Neural cell (in vitro differentiated cells): Measurements from ENCODE around the gene PHACTR3. TPM values are rescaled to one million over a fixed set of nuclear protein-coding genes. Genes with fewer than 3 reads are reported as not detected.

Experiments used
- H2AFZ ChIP-seq: fragments of 200-600, 300-800 bp; sonication (generic), shearing (Covaris generic); 2 replicates; pipeline ENCODE4 v1.6.0; 2014; ENCODE audit warnings: low read depth, mild to moderate bottlenecking, antibody characterized with exemption, low read length, moderate library complexity
- H3F3A ChIP-seq: fragments of 200-600 bp; shearing (Covaris generic); 2 replicates; pipeline ENCODE4 v1.6.1; 2016; ENCODE audit warnings: mild to moderate bottlenecking, moderate library complexity, mixed read lengths, antibody characterized with exemption, low read length; ENCODE audit not compliant: insufficient read depth, poor library complexity, severe bottlenecking
- H3K27ac ChIP-seq: fragments of 200-600, 300-800 bp; sonication (generic), shearing (Covaris generic); 2 replicates; pipeline ENCODE4 v1.5.1; 2014; ENCODE audit warnings: mild to moderate bottlenecking, low read length, moderate library complexity
- H3K27me3 ChIP-seq: fragments of 300-800, 200-600 bp; sonication (generic), shearing (Covaris generic); 2 replicates; pipeline ENCODE4 v1.6.0; 2014; ENCODE audit warnings: mild to moderate bottlenecking, low read depth, low read length, moderate library complexity; ENCODE audit not compliant: insufficient read depth
- H3K36me3 ChIP-seq: fragments of 300-800, 200-600 bp; sonication (generic), shearing (Covaris generic); 2 replicates; pipeline ENCODE4 v1.5.1; 2014; ENCODE audit warnings: mild to moderate bottlenecking, antibody characterized with exemption, low read length, moderate library complexity; ENCODE audit not compliant: insufficient read depth
- H3K4me2 ChIP-seq: fragments of 300-800, 200-600 bp; sonication (generic), shearing (Covaris generic); 2 replicates; pipeline ENCODE4 v1.6.0; 2014; ENCODE audit warnings: mild to moderate bottlenecking, low read length
- H3K4me3 ChIP-seq: fragments of 300-800, 200-600 bp; sonication (generic), shearing (Covaris generic); 2 replicates; pipeline ENCODE4 v1.5.1; 2014; ENCODE audit warnings: mild to moderate bottlenecking, low read length, moderate library complexity
- H3K79me2 ChIP-seq: fragments of 200-600 bp; shearing (Covaris generic); replicated peaks from 2 replicates; pipeline ENCODE4 v1.6.0; 2014; ENCODE audit warnings: mild to moderate bottlenecking, low read length, moderate library complexity; ENCODE audit not compliant: insufficient read depth
- H3K9ac ChIP-seq: fragments of 300-800, 200-600 bp; sonication (generic), shearing (Covaris generic); 2 replicates; pipeline ENCODE4 v1.6.1; 2016; ENCODE audit warnings: mild to moderate bottlenecking, low read length, mixed read lengths
- H3K9me2 ChIP-seq: fragments of 200-600 bp; shearing (Covaris generic); 2 replicates; pipeline ENCODE4 v1.6.1; 2016; ENCODE audit warnings: mild to moderate bottlenecking, low read length, mixed read lengths; ENCODE audit not compliant: insufficient read depth
- H3K9me3 ChIP-seq: fragments of 200-600, 300-800 bp; sonication (generic), shearing (Covaris generic); 2 replicates; pipeline ENCODE4 v1.6.1; 2016; ENCODE audit warnings: mild to moderate bottlenecking, mixed run types, low read length, moderate library complexity, mixed read lengths
- H4K20me1 ChIP-seq: fragments of 200-600 bp; shearing (Covaris generic); 2 replicates; pipeline ENCODE4 v1.6.1; 2016; ENCODE audit warnings: mild to moderate bottlenecking, mixed run types; ENCODE audit not compliant: insufficient read depth
- CTCF ChIP-seq: fragments of 450-650 bp; IDR thresholded peaks from 2 replicates; pipeline ENCODE4 v1.5.1; 2014; ENCODE audit warnings: antibody characterized with exemption, mild to moderate bottlenecking, moderate library complexity; ENCODE audit not compliant: poor library complexity, severe bottlenecking
- EP300 ChIP-seq: fragments of 450-650 bp; conservative IDR thresholded peaks from 2 replicates; pipeline ENCODE4 v1.6.1; 2014; ENCODE audit warnings: antibody characterized with exemption, mild to moderate bottlenecking, moderate library complexity; ENCODE audit not compliant: poor library complexity, severe bottlenecking
- EZH2 ChIP-seq: fragments of 200-600, 300-800 bp; shearing (Covaris generic), sonication (generic); IDR thresholded peaks from 2 replicates; pipeline ENCODE4 v1.6.1; 2014; ENCODE audit warnings: antibody characterized with exemption, low read length, borderline replicate concordance, mild to moderate bottlenecking; ENCODE audit not compliant: insufficient read depth, poor library complexity, severe bottlenecking
- MXI1 ChIP-seq: fragments of 450-650 bp; conservative IDR thresholded peaks from 2 replicates; pipeline ENCODE4 v1.6.1; 2014; ENCODE audit warnings: antibody characterized with exemption, mild to moderate bottlenecking; ENCODE audit not compliant: poor library complexity, severe bottlenecking
- POLR2AphosphoS5 ChIP-seq: IDR thresholded peaks from 2 replicates; pipeline ENCODE4 v1.6.1; 2012
- RAD21 ChIP-seq: fragments of 450-650 bp; conservative IDR thresholded peaks from 2 replicates; pipeline ENCODE4 v1.6.1; 2014; ENCODE audit warnings: antibody characterized with exemption, mild to moderate bottlenecking, moderate library complexity
- SMC3 ChIP-seq: fragments of 450-650 bp; conservative IDR thresholded peaks from 2 replicates; pipeline ENCODE4 v1.6.1; 2014; ENCODE audit warnings: antibody characterized with exemption, mild to moderate bottlenecking, moderate library complexity; ENCODE audit not compliant: poor library complexity
- TAF1 ChIP-seq: IDR thresholded peaks from 2 replicates; pipeline ENCODE4 v1.6.1; 2012; ENCODE audit warnings: low read depth
- polyA plus RNA-seq: library from polyadenylated mRNA; depleted of rRNA; stranded (reverse); fragments of >200 nt; gene quantifications from 2 replicates; pipeline ENCODE4 v1.2.3, GENCODE V29; 2014
- TF ChIP-seq, protein P1 (sequence below): IDR thresholded peaks from 2 replicates; pipeline ENCODE4 v1.6.1; 2012; ENCODE audit warnings: borderline replicate concordance

PHACTR3 gene
- polyA plus RNA-seq, 1 donor from 2014 or later = 1.3 TPM

DNA sequence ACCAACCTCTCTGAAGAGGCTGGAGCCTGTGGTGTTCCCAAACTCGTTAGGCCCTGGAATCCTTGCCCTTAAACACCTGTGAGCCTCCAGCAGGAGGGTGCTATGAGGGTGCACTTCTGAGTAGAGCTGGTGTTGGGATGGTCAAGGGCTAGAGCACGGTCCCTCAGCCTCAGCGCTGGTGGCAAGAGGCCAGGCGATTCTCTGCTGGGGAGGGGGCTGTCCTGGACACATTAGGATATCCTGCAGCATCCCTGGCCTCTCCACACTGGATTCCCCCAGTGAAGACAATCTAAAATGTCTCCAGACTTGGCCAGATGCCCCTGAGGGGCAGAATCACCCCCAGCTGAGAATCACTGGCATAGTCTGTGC, 171.3 kb downstream of the PHACTR3 start:
- peaks cover 11% of the 10 kb centered on the region for H3K9me3 ChIP-seq
- H3K4me3 ChIP-seq = no peak overlapping the region
- H3K9ac ChIP-seq = no peak overlapping the region
- no peak overlapping the region for H3K27ac ChIP-seq
- H3K9me2 ChIP-seq = no peaks in the 10 kb centered on the region
- H2AFZ ChIP-seq = no peak overlapping the region
- no peak overlapping the region for H3K4me2 ChIP-seq
- no peaks in the 10 kb centered on the region for H3K79me2 ChIP-seq
- H3F3A ChIP-seq = no peaks in the 10 kb centered on the region
- no peak for TF ChIP-seq POLR2AphosphoS5
- TF ChIP-seq, protein P1, sequence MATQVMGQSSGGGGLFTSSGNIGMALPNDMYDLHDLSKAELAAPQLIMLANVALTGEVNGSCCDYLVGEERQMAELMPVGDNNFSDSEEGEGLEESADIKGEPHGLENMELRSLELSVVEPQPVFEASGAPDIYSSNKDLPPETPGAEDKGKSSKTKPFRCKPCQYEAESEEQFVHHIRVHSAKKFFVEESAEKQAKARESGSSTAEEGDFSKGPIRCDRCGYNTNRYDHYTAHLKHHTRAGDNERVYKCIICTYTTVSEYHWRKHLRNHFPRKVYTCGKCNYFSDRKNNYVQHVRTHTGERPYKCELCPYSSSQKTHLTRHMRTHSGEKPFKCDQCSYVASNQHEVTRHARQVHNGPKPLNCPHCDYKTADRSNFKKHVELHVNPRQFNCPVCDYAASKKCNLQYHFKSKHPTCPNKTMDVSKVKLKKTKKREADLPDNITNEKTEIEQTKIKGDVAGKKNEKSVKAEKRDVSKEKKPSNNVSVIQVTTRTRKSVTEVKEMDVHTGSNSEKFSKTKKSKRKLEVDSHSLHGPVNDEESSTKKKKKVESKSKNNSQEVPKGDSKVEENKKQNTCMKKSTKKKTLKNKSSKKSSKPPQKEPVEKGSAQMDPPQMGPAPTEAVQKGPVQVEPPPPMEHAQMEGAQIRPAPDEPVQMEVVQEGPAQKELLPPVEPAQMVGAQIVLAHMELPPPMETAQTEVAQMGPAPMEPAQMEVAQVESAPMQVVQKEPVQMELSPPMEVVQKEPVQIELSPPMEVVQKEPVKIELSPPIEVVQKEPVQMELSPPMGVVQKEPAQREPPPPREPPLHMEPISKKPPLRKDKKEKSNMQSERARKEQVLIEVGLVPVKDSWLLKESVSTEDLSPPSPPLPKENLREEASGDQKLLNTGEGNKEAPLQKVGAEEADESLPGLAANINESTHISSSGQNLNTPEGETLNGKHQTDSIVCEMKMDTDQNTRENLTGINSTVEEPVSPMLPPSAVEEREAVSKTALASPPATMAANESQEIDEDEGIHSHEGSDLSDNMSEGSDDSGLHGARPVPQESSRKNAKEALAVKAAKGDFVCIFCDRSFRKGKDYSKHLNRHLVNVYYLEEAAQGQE = no peak
- H3K36me3 ChIP-seq = no peaks in the 10 kb centered on the region
- H4K20me1 ChIP-seq = no peaks in the 10 kb centered on the region
- no peaks in the 10 kb centered on the region for H3K27me3 ChIP-seq

DNA sequence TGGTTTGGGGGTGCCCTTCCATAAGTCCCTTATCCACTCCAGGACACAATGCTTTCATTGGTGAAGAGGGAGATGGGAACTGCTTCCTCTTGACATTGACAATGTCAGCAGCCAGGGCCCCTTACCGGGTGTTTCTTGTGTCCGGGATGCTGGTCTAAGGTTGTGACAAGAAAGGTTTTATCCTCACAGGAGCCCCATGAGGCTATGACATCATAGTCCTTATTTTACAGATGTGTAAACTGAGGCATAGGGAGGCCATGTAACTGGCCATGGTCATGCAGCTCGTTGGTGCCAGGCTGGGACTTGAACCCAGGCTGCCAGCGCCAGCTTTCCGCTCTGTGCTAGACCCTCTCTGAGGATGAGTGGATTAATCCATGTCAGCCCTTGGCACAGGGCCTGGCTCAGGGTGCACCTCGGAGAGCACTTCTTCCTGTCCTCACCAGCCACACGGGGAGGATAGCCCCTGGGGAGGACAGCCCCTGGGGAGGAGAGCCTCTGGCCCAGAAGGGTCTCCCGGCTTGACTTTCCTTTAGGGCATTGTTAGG, 171.8 kb downstream of the PHACTR3 start:
- no peaks in the 10 kb centered on the region for H4K20me1 ChIP-seq
- H3K9me3 ChIP-seq = peaks cover 11% of the 10 kb centered on the region
- H3K9me2 ChIP-seq = no peaks in the 10 kb centered on the region
- no peak overlapping the region for H3K4me3 ChIP-seq
- H3K27ac ChIP-seq = no peak overlapping the region
- H3K4me2 ChIP-seq = no peak overlapping the region
- no peaks in the 10 kb centered on the region for H3K36me3 ChIP-seq
- TF ChIP-seq, protein P1 = no peak
- TF ChIP-seq EP300 (no peak), EZH2 (no peak), MXI1 (no peak), TAF1 (no peak), POLR2AphosphoS5 (no peak), SMC3 (no peak), RAD21 (no peak), CTCF (no peak)
- no peak overlapping the region for H2AFZ ChIP-seq
- no peaks in the 10 kb centered on the region for H3F3A ChIP-seq
- H3K9ac ChIP-seq = no peak overlapping the region
- no peaks in the 10 kb centered on the region for H3K27me3 ChIP-seq
- H3K79me2 ChIP-seq = no peaks in the 10 kb centered on the region
